ENCODE data around the gene DDX28. TPM values are rescaled to one million over a fixed set of nuclear protein-coding genes. Genes with fewer than 3 reads are reported as not detected.

DDX28 gene
- total and polyA plus RNA-seq, 2 donors (not counting 3 experiments of a cell fraction or from before 2014, with no cell fraction given), result 8.4 to 12.5 TPM

DNA sequence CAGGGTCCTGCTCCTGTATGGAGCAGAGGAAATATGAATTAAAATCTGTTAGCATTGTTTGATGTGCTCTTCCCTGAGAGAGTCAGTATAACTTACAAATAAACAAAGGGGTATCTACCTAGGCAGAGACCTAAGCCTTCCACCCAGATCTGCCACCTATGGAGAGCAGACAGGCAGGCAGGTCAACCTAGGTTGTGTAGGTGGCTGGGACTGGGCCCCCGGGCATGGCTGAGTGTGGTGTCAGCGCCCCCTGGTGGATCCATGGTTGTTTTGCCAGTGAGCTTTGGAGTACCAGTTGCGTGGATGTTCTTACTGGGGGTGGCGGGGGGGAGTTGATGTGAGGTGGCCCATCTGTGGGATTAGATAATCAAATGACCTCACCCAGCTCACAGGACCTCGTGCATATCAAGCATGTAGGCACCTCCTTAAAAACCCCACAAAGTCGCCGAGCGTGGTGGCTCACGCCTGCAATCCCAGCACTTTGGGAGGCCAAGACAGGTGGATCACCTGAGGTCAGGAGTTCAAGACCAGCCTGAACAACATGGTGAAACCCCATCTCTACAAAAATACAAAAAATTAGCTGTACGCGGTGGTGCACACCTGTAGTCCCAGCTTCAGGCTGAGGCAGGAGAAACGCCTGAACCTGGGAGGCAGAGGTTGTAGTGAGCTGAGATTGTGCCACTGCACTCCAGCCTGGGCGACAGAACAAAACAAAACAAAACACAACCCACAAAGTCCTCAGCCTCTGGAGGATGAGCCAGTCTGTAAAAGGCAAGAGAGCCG lies 17.7 kb upstream of the DDX28 start:
- ChIA-PET POLR2A (interaction anchor here (0.6 to 0.8 kb wide), 3 partner anchors 234 to 1402 kb away, joined by 3 to 4 read pairs (median 3); partner anchors contain the start of gene RANBP10), CTCF (interaction anchor here (0.6 to 3.4 kb wide), 66 partner anchors 9 to 520 kb away, joined by 3 to 52 read pairs (median 5); partner anchors contain the start of genes DDX28, DPEP2, DPEP2NB and DUS2)
- Histone ChIP-seq H3K79me2 (ENCODE audit: control insufficient read depth, insufficient read depth, low read length) (no peaks in the 10 kb centered on the region), H2AFZ (ENCODE audit: low read depth, low read length) (no peak overlapping the region), H3K4me1 (ENCODE audit: control insufficient read depth, extremely low read depth, insufficient read depth, low read length) (no peaks in the 10 kb centered on the region), H3K9me3 (replicated peaks; ENCODE audit: control insufficient read depth, insufficient read depth, low read length) (no peaks in the 10 kb centered on the region), H3K27ac (ENCODE audit: insufficient read depth, low read depth, low read length) (no peak overlapping the region), H3K27me3 (ENCODE audit: control insufficient read depth in 2 of 2, insufficient read depth in 2 of 2, low read length in 2 of 2) (no peaks in the 10 kb centered on the region), H3K9me1 (replicated peaks; ENCODE audit: control insufficient read depth, extremely low read depth, insufficient read depth, low read length) (no peaks in the 10 kb centered on the region), H4K20me1 (replicated peaks; ENCODE audit: control insufficient read depth, extremely low read depth, insufficient read depth, low read length) (no peaks in the 10 kb centered on the region), H3K4me2 (ENCODE audit: insufficient read depth, low read length) (no peak overlapping the region), H3K36me3 (ENCODE audit: control insufficient read depth in 2 of 2, extremely low read depth in 1 of 2, insufficient read depth in 2 of 2, low read length in 2 of 2) (peaks cover 0 to 3% of the 10 kb centered on the region in 2 experiments), H3K9ac (replicated peaks; ENCODE audit: extremely low read depth, insufficient read depth, low read length) (no peak overlapping the region), H3K4me3 (replicated peaks in 1 of 3; ENCODE audit: insufficient read depth in 1 of 3, low read depth in 1 of 3, low read length in 3 of 3) (no peak overlapping the region)
- intact Hi-C loops (cut with micrococcal nuclease) (loop anchor here (1.0 to 2.0 kb wide), 5 partner anchors 47 to 188 kb away; partner anchors contain the start of gene PSMB10), dilution Hi-C loops (cut with MboI; ENCODE audit: extremely low pct_ligation_motif_present, low sequenced_read_pairs) (no loop called here)
- TF ChIP-seq, protein P1, sequence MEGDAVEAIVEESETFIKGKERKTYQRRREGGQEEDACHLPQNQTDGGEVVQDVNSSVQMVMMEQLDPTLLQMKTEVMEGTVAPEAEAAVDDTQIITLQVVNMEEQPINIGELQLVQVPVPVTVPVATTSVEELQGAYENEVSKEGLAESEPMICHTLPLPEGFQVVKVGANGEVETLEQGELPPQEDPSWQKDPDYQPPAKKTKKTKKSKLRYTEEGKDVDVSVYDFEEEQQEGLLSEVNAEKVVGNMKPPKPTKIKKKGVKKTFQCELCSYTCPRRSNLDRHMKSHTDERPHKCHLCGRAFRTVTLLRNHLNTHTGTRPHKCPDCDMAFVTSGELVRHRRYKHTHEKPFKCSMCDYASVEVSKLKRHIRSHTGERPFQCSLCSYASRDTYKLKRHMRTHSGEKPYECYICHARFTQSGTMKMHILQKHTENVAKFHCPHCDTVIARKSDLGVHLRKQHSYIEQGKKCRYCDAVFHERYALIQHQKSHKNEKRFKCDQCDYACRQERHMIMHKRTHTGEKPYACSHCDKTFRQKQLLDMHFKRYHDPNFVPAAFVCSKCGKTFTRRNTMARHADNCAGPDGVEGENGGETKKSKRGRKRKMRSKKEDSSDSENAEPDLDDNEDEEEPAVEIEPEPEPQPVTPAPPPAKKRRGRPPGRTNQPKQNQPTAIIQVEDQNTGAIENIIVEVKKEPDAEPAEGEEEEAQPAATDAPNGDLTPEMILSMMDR (IDR thresholded peaks at IDR 0.05; ENCODE audit: extremely low read depth in 1 of 2, insufficient read depth in 1 of 2, low read depth in 1 of 2, low read length in 2 of 2), result peak; percentile 79 to 88
- TF ChIP-seq POLR2AphosphoS5 (IDR thresholded peaks at IDR 0.05; ENCODE audit: insufficient read depth, low read depth, low read length), result no peak
- peak; percentile 75 for DNase-seq (ENCODE audit: low read depth, low spot score)
- no TSS peak for BruUV-seq (replicated peaks)
- FAIRE-seq, result peak; percentile 95
